HepG2 (cell line): ENCODE results near the gene NARF. TPM values are rescaled to one million over a fixed set of nuclear protein-coding genes. Genes with fewer than 3 reads are reported as not detected.

Experiments used
- CERS6 ChIP-seq: sonication (generic); formaldehyde crosslinking; IDR thresholded peaks from 2 replicates; pipeline ENCODE4 v1.5.0; 2020; ENCODE audit warnings: missing genetic modification reagents
- DZIP1 ChIP-seq: sonication (generic); formaldehyde crosslinking; IDR thresholded peaks from 2 replicates; pipeline ENCODE4 v1.5.0; 2020; ENCODE audit warnings: mild to moderate bottlenecking, missing genetic modification reagents
- HCFC1 ChIP-seq: fragments of 150-350 bp; IDR thresholded peaks from 2 replicates; pipeline ENCODE4 v1.6.1; 2014; ENCODE audit warnings: low read depth, low read length
- HDAC6 ChIP-seq: fragments of 200-600 bp; sonication (generic); IDR thresholded peaks from 2 replicates; pipeline ENCODE4 v1.7.0; 2017; ENCODE audit warnings: mild to moderate bottlenecking, antibody characterized with exemption, low read length, low read depth
- HMG20A ChIP-seq: IDR thresholded peaks from 2 replicates; pipeline ENCODE4 v1.6.1; 2016; ENCODE audit warnings: borderline replicate concordance
- HMGA1 ChIP-seq: sonication (generic); formaldehyde crosslinking; conservative IDR thresholded peaks from 2 replicates; pipeline ENCODE4 v1.4.0; 2020; ENCODE audit warnings: missing genetic modification reagents
- KLF15 ChIP-seq: sonication (generic); formaldehyde crosslinking; IDR thresholded peaks from 2 replicates; pipeline ENCODE4 v1.8.1; 2023; ENCODE audit warnings: borderline replicate concordance, mild to moderate bottlenecking, inconsistent platforms, missing genetic modification reagents, mixed read lengths
- MAFK ChIP-seq, 2 experiments: IDR thresholded peaks in 1 of 2; conservative IDR thresholded peaks in 1 of 2; 2 replicates each; pipeline ENCODE4 v1.6.1; 2011; ENCODE audit warnings: improper control_type of control experiment in 2 of 2, low read length in 2 of 2
- MBD4 ChIP-seq: IDR thresholded peaks from 2 replicates; pipeline ENCODE4 v1.6.1; 2012; ENCODE audit warnings: low read length, inconsistent platforms, borderline replicate concordance
- MED13 ChIP-seq: sonication (generic); formaldehyde crosslinking; IDR thresholded peaks from 2 replicates; pipeline ENCODE4 v1.5.0; 2020; ENCODE audit warnings: missing genetic modification reagents
- NAIF1 ChIP-seq: sonication (generic); formaldehyde crosslinking; IDR thresholded peaks from 2 replicates; pipeline ENCODE4 v1.5.0; 2020; ENCODE audit warnings: mild to moderate bottlenecking, missing genetic modification reagents, borderline replicate concordance
- NCOA2 ChIP-seq: sonication (generic); formaldehyde crosslinking; IDR thresholded peaks from 2 replicates; pipeline ENCODE4 v1.8.0; 2022; ENCODE audit warnings: inconsistent platforms
- NFE2 ChIP-seq: sonication (generic); formaldehyde crosslinking; IDR thresholded peaks from 2 replicates; pipeline ENCODE4 v1.4.0; 2020; ENCODE audit warnings: missing genetic modification reagents
- NFYB ChIP-seq: sonication (generic); formaldehyde crosslinking; IDR thresholded peaks from 2 replicates; pipeline ENCODE4 v1.4.0; 2020; ENCODE audit warnings: missing genetic modification reagents
- PPARG ChIP-seq: conservative IDR thresholded peaks from 2 replicates; pipeline ENCODE4 v1.6.1; 2016; ENCODE audit warnings: missing biosample characterization, missing genetic modification reagents
- RCOR2 ChIP-seq: IDR thresholded peaks from 2 replicates; pipeline ENCODE4 v1.6.1; 2016; ENCODE audit warnings: missing biosample characterization, missing genetic modification reagents
- SALL1 ChIP-seq: sonication (generic); formaldehyde crosslinking; IDR thresholded peaks from 2 replicates; pipeline ENCODE4 v1.8.0; 2022; ENCODE audit warnings: mild to moderate bottlenecking, missing genetic modification reagents
- SIN3A ChIP-seq: IDR thresholded peaks from 2 replicates; pipeline ENCODE4 v1.6.1; 2011; ENCODE audit warnings: low read depth, mild to moderate bottlenecking, control low read depth, low read length, borderline replicate concordance
- SPEN ChIP-seq: sonication (generic); formaldehyde crosslinking; IDR thresholded peaks from 2 replicates; pipeline ENCODE4 v1.5.1; 2020; ENCODE audit warnings: low read depth, mild to moderate bottlenecking, missing genetic modification reagents
- TBP ChIP-seq: sonication (generic); formaldehyde crosslinking; IDR thresholded peaks from 2 replicates; pipeline ENCODE4 v1.5.0; 2020; ENCODE audit warnings: missing genetic modification reagents
- TEAD3 ChIP-seq: optimal IDR thresholded peaks from 2 replicates; pipeline ENCODE3; 2016; ENCODE audit warnings: borderline replicate concordance
- THAP11 ChIP-seq: IDR thresholded peaks from 2 replicates; pipeline ENCODE4 v1.6.1; 2016; ENCODE audit warnings: missing biosample characterization, missing genetic modification reagents
- TOPORS ChIP-seq: sonication (generic); formaldehyde crosslinking; IDR thresholded peaks from 2 replicates; pipeline ENCODE4 v1.8.0; 2023; ENCODE audit warnings: mild to moderate bottlenecking, missing genetic modification reagents
- ZNF234 ChIP-seq: sonication (generic); formaldehyde crosslinking; conservative IDR thresholded peaks from 2 replicates; pipeline ENCODE4 v1.5.1; 2020; ENCODE audit warnings: mild to moderate bottlenecking, missing genetic modification reagents
- ZNF777 ChIP-seq: sonication (generic); formaldehyde crosslinking; IDR thresholded peaks from 2 replicates; pipeline ENCODE4 v1.4.0; 2020; ENCODE audit warnings: missing genetic modification reagents
- ZNF839 ChIP-seq: sonication (generic); formaldehyde crosslinking; IDR thresholded peaks from 2 replicates; pipeline ENCODE4 v1.4.0; 2020; ENCODE audit warnings: missing genetic modification reagents, mild to moderate bottlenecking, borderline replicate concordance
- polyA plus RNA-seq, 8 experiments: library from polyadenylated mRNA; depleted of rRNA in 3 of 8; stranded (reverse) in 7 of 8; unstranded in 1 of 8; fragments of >200 nt; fragmentation: Illumina TruSeq in 4 of 8; extraction: Trizol in 4 of 8; gene quantifications; 2 replicates each; pipeline versions ENCODE4 v1.2.1 to v1.2.3, GENCODE V29; 2011 to 2016; ENCODE audit warnings: low read depth in 4 of 8, missing spikeins in 1 of 8, mixed read lengths in 1 of 8; ENCODE audit not compliant: insufficient read depth in 1 of 8
- total RNA-seq, 5 experiments: library from RNA; depleted of rRNA; stranded (reverse); fragments of >200 nt; fragmentation: Illumina TruSeq; extraction: Trizol; gene quantifications; 2 replicates each; pipeline ENCODE4 v1.2.3, GENCODE V29; 2016; ENCODE audit warnings: low read depth in 1 of 5
- TF ChIP-seq, protein P1 (sequence below): sonication (generic); formaldehyde crosslinking; IDR thresholded peaks from 2 replicates; pipeline ENCODE4 v1.4.0; 2020; ENCODE audit warnings: mild to moderate bottlenecking, missing genetic modification reagents

Gene NARF
- total and polyA plus RNA-seq, 2 of the 13 experiments (the other 11 are each of a cell fraction or from before 2014, with no cell fraction given) = 61.1 to 144 TPM

DNA sequence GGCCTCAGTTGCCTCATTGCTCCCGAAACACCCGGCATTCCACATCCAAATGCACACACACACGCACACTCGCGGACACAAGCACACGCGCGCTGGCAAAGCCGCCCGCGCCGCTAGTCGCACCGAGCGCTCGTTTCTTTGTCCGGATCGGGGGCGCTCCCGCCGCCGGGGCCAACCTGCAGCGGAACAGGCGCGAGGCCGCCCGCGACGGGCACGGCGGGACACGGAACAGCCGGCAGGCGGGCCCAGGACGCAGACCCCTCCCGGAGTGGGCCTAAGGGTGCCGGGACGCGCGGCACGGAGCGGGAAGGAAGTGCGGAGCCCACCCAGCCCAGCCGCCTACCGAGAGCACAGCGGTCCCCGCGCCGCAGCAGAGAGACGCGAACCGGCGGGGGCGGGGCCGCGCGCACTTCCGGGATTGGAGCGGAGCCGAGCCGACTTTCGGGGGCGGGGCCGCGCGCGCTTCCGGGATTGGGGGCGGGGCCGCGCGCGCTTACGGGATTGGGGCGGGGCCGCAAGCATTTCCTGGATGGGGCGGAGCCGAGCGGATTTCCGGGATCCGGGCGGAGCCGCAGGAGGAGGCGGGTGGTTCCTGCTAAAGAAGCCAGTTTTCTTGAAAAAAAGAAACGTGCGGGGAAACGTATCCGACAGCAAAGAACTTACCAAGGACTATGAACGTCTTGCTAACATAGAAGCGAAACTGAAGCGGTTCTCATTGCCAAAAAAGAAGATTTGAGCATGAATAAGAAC lies 8.0 kb upstream of the NARF start, which contains the start of gene CYBC1 (continued):
- peak; percentile 97 for TF ChIP-seq DZIP1 (CRISPR knock-in tag)
- TF ChIP-seq MAFK (conservative IDR thresholded peaks at IDR 0.05 in 1 of 2, IDR thresholded peaks at IDR 0.05 in 1 of 2; ENCODE audit: low read length in 2 of 2) = no peak
- TF ChIP-seq HMG20A = no peak
- TF ChIP-seq TEAD3 = no peak
- TF ChIP-seq HMGA1 = no peak
- no peak for TF ChIP-seq CERS6 (CRISPR knock-in tag)
- peak; percentile 32; the same call in 1 of the 2 replicates for TF ChIP-seq NFYB
- TF ChIP-seq NFE2 (CRISPR knock-in tag) = no peak
- TF ChIP-seq PPARG (CRISPR knock-in tag) = no peak
- TF ChIP-seq MBD4 = no peak
- peak; percentile 79; the same call in 1 of the 2 replicates for TF ChIP-seq ZNF839 (CRISPR knock-in tag)
- peak; percentile 88 for TF ChIP-seq SPEN (CRISPR knock-in tag)
- peak; percentile 37; the same call in 1 of the 2 replicates for TF ChIP-seq KLF15 (CRISPR knock-in tag)
- TF ChIP-seq HDAC6 = no peak
- TF ChIP-seq NCOA2 (CRISPR knock-in tag) = peak; percentile 54
- TF ChIP-seq, protein P1, sequence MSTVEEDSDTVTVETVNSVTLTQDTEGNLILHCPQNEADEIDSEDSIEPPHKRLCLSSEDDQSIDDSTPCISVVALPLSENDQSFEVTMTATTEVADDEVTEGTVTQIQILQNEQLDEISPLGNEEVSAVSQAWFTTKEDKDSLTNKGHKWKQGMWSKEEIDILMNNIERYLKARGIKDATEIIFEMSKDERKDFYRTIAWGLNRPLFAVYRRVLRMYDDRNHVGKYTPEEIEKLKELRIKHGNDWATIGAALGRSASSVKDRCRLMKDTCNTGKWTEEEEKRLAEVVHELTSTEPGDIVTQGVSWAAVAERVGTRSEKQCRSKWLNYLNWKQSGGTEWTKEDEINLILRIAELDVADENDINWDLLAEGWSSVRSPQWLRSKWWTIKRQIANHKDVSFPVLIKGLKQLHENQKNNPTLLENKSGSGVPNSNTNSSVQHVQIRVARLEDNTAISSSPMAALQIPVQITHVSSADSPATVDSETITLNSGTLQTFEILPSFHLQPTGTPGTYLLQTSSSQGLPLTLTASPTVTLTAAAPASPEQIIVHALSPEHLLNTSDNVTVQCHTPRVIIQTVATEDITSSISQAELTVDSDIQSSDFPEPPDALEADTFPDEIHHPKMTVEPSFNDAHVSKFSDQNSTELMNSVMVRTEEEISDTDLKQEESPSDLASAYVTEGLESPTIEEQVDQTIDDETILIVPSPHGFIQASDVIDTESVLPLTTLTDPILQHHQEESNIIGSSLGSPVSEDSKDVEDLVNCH = no peak
- TF ChIP-seq HCFC1 = no peak
- no peak for TF ChIP-seq MED13 (CRISPR knock-in tag)
- TF ChIP-seq ZNF234 (CRISPR knock-in tag) = peak; percentile 91; the same call in 1 of the 2 replicates
- TF ChIP-seq NAIF1 (CRISPR knock-in tag) = no peak
- TF ChIP-seq SALL1 (CRISPR knock-in tag) = peak; percentile 87
- 0 out of 2 replicates have a peak, but pooled peaks have one; percentile 51 for TF ChIP-seq ZNF777
- TF ChIP-seq TOPORS (CRISPR knock-in tag) = peak; percentile 83
- peak; percentile 88; the same call in 1 of the 2 replicates for TF ChIP-seq SIN3A
- no peak for TF ChIP-seq TBP (CRISPR knock-in tag)
- TF ChIP-seq RCOR2 (CRISPR knock-in tag) = no peak
- TF ChIP-seq THAP11 (CRISPR knock-in tag) = peak; percentile 87
